GM12865 (cell line): ENCODE measurements around the gene SNX32.

Experiments used
- DNase-seq: peaks from one replicate; pipeline ENCODE4 v3.0.0; 2010; ENCODE audit warnings: low read depth
- H3K4me3 ChIP-seq: 2 replicates; pipeline ENCODE4 v1.5.1; 2011; ENCODE audit warnings: mild to moderate bottlenecking, low read depth, low read length, control low read depth
- TF ChIP-seq, protein P1 (sequence below): IDR thresholded peaks from 2 replicates; pipeline ENCODE4 v1.5.1; 2011; ENCODE audit warnings: low read length, control low read depth, low read depth, inconsistent platforms; ENCODE audit not compliant: insufficient read depth; ENCODE audit errors: missing control alignments

The SNX32 gene

DNA sequence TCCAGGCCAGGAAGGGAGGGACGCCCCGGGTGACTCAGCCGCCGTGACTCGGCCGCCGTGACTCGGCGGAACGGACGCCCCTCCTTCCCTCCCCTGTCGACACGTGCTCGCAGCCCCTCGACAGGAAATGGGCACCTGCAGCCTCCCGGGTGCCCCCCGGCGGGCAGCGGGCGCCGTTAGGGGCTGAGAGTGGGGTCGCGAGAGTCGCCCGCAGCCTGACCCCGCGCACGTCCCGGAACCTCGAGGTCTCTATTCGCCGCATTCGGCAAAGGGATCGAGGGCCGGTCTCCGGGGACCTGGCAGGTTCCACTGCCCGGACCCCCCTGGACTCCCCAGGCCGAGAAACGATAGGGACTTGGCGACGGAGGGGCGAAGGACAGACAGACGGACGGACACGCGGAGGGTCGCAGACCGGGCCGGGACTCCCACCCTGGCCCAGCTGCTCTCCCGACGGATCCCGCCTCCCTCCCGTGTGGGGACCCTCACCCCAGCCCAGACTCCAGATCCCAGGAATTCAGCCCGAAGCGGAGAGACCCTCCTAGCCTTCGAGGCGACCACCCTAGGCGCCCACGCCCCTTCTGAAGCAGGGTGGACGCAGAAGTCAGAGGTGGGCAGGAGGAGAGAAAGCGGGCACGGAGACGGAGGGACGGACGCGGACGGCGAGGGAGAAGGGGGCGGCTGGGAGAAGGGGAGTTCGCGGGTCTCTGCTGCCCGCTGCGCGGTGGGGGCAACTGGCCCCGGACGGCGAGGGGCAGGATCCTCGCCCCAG, 65.8 kb downstream of the SNX32 start:
- TF ChIP-seq, protein P1, sequence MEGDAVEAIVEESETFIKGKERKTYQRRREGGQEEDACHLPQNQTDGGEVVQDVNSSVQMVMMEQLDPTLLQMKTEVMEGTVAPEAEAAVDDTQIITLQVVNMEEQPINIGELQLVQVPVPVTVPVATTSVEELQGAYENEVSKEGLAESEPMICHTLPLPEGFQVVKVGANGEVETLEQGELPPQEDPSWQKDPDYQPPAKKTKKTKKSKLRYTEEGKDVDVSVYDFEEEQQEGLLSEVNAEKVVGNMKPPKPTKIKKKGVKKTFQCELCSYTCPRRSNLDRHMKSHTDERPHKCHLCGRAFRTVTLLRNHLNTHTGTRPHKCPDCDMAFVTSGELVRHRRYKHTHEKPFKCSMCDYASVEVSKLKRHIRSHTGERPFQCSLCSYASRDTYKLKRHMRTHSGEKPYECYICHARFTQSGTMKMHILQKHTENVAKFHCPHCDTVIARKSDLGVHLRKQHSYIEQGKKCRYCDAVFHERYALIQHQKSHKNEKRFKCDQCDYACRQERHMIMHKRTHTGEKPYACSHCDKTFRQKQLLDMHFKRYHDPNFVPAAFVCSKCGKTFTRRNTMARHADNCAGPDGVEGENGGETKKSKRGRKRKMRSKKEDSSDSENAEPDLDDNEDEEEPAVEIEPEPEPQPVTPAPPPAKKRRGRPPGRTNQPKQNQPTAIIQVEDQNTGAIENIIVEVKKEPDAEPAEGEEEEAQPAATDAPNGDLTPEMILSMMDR: peak; percentile 1
- H3K4me3 ChIP-seq: peak overlapping the region; percentile 60
- peak; percentile 70 for DNase-seq

GRCh38 chr11:65900125-65900898, 66.5 kb downstream of the SNX32 start, which contains the start of gene FOSL1:
Gene FOSL1 (minus strand): TSS chr11:65900388. CDS start chr11:65900339, 49 bp downstream.
- TF ChIP-seq, protein P1: no peak
- peak within 1 kb of the TSS; percentile 60 for H3K4me3 ChIP-seq
- DNase-seq: peak; percentile 98

- TF ChIP-seq, protein P1: no peak
- no peak overlapping the region for H3K4me3 ChIP-seq
- no peak for DNase-seq
These were observed 67.1 kb downstream of the SNX32 start for GRCh38 chr11:65900899-65901180.

GRCh38 chr11:65903068-65903481, 69.3 kb downstream of the SNX32 start:
- no peak overlapping the region for H3K4me3 ChIP-seq
- TF ChIP-seq, protein P1: no peak
- no peak for DNase-seq
